Activated naive CD4-positive, alpha-beta T cell (primary cell): ENCODE measurements around the gene MTHFR.

Experiments
- DNase-seq, 4 experiments: peaks; one replicate each; lab custom pipeline; 2025; lab: John Stamatoyannopoulos, UW

MTHFR gene

DNA sequence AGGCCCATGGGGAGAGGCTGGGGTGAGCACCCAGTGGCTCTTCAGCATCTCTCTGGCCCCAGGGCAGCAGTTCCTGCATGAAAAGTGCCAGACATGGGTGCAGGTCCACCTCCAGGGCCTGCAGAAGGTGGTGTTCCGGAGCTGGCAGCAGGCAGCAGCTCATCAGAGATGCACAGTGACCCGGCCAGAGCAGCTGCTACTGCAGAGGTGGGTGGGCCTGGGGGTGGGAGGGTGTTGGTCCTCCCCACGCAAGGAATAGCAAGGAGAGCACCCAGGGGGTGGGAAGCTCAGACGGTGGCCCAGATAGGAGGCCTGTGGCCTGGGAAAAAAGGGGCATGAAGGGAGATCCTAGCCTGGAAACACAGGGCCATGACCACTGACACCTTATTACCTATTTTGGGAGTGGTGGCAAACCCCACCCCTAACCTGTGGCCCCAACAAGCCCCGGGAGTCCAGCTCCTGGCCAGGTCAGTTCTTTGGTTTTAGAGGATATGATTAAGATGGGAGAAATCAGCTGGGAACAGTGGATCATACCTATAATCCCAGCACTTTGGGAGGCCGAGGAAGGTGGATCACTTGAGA lies 23.5 kb downstream of the MTHFR start:
- DNase-seq, result no peak

DNA sequence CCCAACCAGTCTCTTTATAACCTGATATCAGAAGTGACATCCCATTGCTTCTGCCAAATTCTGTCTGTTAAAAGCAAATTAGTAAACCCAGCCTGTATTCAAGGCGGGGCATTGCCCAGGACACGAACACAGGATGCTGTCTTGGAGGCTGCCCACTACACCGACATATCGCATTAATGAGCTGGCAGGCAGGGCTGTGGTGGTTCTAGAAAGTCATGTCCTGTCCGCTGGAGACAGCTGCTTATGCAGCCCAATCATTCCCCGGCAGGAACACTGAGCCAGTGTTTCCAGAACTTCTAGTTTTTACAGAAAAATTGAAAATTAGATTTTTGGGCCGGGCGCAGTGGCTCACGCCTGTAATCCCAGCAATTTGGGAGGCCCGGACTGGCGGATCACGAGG lies 24.5 kb downstream of the MTHFR start:
- no peak for DNase-seq

DNA sequence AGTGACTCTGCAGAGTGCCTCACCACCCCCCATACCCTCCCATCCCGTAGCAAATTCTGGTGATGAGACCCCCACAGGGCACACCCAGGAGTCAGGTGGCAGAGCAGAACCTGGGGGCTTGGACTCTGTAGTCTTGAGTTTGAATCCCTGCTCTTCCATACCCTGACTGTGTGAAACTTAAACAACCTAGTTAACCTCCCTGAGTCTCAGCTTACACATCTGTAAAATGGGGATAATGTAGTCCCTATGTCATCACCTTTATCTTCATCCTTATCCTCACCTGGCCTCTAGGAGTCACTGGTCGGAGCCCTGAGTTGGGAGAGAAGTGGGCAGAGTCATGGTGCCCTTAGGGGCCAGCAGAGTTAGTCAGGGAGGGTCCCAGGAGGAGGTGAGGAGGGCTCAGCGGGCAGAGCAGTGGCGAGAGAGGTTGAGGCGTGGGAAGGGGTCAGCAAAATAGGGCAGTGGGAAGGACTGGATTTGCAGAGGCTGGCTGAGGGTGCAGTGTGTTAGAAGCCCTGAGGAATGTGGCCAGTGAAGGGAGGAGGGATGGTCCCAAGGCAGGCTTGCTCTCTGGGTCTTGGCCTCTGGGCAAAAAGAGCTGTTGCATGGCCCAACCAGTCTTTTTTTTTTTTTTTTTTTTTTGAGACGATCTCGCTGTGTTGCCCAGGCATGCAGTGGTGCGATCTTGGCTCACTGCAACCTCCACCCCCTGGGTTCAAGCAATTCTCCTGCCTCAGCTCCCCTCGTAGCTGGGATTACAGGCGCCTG lies 25.2 kb downstream of the MTHFR start:
- no peak for DNase-seq

DNA sequence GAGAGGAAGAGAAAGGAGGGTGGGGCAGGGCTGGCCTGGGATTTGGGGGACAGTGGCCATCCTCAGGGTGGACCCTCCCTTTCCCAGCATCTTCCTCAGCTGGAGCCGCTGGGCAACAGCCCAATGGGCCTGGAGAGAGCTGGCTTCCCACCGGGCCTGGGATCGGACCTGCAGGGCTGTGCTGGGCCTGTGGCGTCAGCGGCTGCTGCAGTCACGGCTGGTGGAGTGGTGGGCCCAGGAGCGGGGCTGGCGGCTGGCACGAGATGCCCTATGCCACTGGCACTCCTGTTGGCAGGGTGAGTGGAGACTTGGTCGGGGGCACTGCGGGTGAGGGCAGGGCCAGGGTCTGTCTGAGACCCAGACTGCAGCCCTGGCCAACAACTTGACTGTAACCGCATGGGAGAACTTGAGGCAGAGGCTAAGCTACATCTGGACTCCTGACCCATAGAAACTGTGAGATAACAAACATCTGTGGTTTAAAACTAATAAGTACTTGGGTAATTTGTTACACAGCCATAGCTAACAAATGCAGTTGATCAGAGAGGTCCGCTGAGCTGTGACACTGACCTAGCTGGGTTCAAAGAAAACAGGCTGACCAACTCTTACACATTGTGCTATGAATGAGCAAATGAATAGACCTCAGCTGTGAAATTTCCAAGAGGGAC lies 25.9 kb downstream of the MTHFR start:
- DNase-seq, result no peak

DNA sequence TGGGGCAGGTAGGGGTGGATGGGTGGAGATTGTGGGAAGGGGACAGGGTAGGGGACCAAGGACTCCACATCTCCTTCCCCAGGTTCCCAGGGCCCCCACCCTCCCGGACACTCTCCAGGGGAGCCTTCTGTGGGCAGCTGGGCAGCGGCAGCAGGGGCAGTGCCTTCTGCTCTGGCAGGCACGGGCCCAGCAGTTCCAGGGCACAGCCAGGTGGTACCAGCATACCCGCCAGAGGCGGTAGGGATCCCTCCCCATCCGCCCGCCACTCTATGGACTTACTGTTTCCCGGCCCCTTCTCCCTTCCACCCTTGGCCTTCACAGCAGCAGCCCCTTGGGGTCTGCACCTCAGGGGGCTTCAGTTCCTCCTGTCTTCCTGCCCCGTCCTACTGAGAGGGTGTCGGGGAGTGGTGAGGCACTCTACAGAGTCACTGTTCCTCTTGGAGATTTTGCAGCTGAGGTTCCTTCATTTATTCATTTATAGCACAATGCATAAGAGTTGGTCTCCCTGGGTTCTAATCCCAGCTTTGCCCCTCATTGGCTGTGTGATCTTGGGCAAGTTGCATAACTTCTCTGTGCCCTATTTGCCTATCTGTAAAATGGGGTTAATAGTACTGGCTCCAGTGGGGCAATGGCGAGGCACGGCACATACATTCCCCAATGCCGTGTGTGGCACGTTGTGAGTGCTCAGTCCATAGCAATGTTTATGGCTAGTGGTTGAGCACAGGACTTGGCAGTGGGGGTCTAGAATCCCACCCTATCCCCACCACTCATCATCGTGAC lies 26.7 kb downstream of the MTHFR start:
- DNase-seq, result no peak

DNA sequence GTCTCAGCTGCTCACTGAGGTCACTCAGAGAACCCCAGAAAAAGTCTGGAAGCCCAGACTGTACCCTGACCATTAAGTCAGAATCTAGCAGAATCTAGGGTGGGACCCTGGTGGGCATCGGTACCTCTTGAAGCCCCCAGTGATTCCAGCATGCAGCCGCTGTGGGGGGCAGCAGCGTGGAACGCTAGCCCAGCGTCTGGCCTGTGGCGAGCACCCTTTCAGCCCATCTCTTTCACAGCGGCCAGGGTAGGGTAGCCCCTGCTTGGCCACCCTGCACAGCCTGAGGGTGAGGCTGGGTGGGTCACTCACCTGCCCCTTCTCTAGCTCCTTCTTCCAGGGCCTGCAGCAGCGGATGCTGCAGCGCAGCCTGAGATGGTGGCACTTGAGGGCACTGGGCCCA lies 27.4 kb downstream of the MTHFR start:
- no peak for DNase-seq

DNA sequence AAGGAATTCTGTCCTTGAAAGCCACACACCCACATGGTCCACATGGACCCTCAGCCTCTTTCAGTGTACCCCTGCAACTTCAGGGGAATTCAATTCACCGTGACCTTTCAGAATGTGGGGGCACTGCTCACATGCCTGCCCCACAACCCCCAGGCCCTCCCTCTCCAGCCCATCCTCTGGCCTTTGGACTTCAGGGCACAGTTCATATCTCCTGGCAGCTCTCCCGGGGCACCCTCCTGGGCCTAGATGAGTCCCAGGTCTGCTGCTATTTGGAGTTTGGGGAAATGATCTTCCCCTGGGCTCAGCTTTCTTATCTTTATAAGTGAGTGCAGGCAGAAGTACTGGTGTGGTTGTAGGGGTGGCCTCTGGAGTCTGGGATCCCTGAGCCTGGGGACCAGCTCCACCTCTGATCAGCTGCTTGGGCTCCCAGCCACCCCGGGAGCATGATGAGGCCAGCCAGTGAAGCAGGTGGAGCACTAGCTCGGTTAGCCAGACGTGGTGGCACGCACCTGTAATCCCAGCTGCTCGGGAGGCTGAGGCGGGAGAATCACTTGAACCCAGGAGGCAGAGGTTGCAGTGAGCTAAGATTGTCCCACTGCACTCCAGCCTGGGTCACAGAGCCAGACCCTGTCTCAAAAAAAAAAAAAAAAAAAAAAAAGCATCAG lies 28.0 kb downstream of the MTHFR start:
- DNase-seq, result no peak

DNA sequence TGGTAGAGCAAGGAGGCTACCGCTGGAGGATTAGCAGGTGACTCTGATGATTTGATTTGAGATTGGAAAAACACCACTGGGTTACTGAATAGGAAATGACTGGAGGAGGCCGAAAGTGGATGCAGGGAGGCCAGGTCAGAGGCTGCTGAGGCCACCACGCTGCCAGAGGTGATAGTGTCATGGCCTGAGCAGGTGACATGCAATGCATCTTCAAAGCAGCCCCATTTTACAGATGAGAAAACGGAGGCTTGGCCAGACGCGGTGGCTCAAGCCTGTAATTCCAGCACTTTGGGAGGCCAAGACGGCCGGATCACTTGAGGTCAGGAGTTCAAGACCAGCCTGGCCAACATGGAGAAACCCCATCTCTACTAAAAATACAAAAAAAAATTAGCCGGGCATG lies 31.0 kb downstream of the MTHFR start:
- no peak for DNase-seq

DNA sequence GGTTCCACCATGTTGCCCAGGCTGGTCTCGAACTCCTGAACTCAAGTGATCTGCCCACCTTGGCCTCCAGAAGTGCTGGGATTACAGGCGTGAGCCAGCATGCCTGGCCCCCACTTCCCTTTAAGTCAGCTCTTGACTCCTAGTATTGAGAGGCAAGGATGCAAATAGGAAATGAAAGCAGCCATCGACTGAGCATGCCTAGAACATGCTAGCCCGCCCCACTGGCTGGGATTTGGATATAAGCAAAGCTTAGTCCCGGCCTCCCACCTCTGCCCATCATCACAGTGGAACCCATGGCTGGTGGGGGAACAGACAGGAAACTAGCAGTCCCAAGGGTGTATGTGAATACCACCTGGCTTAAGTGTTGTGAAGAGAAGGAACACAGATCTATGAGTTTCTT lies 33.3 kb downstream of the MTHFR start:
- no peak for DNase-seq

DNA sequence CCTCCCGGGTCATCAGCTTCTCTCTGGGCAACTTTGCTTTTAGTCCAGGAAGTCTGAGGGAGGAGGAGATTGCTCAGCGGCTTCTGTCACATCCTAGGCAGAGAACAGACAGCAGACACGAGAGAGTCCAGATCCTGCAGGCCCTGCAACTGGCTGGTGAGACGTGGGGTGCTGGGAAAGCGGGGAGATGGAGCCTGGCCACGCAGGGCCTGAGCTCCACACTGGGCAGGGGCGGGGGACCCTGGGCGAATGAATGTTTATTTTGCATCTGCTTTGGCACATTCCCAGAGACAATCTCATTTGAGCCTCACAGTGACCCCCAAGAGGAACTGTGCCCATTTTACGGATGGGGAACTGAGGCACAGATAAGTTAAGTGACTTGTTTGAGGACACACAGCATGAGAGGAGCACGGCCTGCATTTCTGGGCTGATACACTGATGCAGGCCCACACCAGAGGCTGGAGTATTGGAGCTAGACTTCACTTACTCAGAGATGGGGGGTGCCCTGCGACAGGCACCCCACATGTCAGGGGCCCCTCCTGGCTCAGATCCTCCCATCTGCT lies 34.2 kb downstream of the MTHFR start:
- no peak for DNase-seq

DNA sequence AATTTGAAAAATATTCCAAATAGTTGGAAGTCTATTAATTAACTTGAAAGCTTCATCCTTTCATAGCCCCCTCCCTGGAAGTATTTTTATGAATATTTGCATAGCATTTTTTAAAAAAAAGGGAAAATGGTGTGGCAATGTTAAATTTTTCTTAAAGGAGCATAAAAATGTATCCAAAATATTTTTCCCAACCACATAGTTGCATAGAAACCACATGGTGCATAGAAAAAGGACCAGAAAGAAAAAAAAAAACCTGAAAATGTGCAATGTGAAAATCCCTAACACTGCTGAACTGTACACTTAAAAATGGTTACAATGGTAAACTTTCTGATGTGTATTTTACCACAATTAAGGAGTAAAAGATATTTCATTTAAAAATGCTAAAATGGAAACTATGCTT lies 35.8 kb downstream of the MTHFR start:
- DNase-seq, result no peak

DNA sequence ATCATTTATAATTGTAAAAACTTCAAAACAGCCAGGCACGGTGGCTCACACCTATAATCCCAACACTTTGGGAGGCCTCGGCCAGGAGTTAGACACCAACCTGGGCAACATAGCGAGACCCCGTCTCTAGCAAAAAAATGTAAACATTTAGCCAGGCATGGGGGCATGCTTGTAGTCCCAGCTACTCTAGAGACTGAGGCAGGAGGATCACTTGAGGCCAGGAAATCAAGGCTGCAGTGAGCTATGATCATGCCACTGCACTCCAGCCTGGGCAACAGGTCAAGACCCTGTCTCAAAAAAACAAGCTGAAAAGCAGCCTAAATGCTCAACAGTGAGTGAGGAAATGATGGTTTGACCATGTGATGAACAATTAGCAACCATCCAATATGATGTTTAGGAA lies 36.5 kb downstream of the MTHFR start:
- no peak for DNase-seq

DNA sequence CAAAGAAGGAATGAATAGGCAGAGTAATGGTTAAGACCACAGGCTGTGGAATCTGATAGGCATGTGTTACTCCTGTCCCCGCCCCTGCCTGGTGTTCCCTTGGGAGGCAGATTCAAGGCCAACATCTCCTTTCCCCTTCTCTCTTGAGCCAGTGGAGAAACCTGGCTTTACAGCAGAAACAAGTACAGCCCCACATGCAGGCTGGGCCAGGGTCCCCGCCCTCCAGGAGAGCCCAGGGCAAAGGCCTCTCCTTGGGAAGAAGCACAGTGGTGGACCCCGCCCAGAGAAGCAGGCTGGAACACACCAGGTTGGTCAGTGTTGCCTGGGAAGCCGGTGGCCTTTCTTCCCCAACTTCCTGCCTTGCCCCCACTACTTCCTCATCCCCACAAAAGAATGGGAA lies 36.9 kb downstream of the MTHFR start:
- DNase-seq, result no peak

DNA sequence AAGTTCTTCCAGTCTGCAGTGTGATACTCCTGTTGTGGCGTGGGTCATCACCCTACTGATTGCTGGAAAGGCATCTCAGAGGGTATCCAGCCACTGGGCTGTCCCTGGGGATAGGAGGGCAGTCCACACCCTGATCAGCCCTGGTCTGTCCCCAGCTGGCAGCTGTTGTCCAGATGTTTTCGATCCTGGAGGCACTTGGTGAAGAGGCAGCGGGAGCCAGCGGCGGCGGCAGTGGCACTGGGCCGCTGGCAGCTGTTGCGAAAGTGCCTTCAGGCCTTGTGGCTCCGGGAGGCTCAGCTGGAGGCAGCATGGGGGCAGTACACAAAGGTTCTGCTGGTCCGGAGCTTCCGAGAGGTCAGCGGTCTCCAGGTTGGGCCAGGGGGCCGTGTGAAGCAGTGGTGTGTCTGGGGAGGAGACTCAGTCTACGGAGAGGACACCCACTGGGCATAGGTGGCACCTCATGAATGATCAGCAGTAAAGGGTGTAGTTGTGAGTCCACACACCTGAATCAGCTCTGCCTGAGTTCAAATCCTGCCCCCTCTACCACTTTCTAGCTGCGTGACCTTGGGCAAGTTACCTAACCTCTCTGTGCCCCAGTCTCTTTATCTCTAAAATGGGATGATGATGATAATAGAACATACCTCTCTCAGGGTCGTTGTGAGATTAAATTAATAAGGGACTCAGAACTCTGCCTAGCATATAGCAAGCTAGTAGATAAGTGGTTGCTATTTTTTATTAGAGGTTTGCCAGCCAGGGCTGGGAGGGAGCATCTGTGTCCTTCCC lies 37.7 kb downstream of the MTHFR start:
- DNase-seq, result no peak

DNA sequence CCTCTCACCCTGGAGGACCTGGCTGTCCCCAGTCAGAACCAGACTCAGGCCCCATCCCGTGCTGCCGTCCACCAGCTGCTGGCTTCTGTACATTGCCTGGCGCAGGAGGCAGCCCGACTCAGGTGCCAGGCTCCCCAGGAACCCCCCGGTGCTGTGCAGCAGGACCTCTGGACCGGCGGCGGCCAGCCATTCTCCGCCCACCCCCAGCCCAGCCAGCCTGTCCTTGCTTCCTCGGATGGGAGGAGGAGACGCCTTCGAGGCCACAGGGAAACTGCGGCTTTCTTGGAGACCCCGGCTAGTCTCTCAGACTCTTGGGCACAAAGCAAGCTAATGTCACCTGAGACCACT lies 39.4 kb downstream of the MTHFR start:
- DNase-seq, result no peak

DNA sequence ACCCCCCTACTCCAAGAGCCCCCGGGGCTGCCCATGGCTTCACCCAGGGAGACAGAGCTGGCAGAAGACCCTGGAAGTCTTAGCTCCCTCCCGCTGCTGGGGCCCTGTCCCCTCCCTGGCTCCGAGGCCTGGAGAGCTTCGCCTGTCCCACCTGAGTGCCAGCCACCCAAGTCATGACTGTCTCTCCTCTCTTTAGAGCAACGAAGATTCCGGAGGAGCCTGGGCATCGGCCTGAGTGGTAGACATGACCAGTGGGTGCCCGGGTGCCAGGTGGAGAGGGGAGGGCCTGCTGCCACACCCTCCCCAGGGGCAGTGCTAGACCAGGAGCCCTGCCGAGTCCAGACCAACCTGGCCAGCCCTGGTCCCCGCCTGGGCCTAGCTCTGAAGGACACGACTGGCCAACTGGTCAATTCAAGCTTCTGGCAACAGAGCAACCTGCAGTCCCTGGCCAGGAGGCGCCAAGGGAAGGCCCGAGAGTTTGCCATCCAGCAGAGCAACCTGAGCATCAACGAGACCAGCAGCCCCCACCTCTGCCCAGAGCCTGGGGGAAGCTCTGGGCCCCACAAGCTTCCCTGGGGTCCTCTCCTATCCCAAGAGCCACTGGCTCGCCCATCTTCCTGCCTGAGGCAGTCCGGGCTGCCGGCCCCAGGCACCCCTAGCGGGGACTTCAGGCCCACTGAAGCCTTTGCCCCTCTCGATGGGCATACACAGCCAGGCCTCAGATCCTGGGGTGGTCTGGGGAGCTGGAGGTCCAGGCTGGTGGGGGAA lies 39.9 kb downstream of the MTHFR start:
- no peak for DNase-seq

DNA sequence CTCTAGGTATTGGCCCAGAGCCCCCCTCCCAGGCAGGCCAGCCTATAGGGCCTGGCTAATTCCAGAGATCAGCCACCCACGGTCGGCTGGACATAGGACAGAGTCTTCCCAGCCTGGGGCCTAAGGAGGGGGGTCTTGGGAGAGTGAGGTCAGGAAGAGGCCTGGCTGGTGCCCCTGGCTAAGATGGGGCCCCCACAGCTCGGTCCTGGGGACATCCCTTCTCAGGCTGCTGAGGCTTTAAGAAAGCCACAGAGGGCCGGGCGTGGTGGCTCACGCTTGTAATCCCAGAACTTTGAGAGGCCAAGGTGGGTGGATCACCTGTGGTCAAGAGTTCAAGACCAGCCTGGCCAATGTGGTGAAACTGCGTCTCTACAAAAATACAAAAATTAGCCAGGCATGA lies 41.2 kb downstream of the MTHFR start:
- no peak for DNase-seq

DNA sequence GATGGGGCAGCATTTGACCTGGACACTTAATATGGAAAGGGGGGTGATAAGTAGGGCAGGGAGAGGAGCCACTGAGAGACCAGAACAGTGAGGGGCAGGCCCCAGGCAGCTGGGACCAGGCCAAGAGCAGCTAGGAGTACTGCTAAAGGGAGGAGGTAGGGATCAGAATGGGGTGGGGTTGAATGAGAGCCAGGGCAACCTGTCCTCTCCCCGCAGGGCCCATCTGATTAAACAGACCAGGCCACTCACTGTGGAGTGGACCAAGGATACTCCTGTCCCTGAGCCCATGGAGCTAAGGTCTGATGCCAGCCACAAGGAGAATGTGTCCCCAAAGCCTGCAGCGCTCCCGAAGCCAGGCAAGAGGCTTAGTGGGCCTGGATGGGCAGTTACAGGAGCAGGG lies 41.6 kb downstream of the MTHFR start:
- DNase-seq, result no peak

DNA sequence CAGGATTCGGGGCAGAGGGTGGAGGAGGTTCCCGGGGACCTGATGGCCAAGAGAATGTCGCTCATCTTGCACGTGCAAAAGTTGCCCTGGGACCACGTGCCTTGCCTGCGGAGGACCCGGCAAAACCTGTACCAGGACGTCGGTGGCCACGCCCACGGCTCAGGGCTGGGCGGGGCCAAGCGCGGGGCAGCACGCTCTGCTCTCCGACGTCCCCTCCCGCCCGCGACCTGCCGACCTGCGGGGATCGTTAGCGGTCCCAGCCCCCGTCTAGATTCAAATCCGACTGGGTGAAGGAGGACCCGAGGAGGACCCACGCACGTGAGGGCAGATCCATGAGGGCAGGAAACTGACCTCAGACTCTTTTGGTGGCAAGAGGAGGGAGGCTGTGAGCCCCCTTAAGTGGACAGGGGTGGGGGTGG lies 43.8 kb downstream of the MTHFR start, which contains the start of gene C1orf167:
TSS of gene C1orf167 (plus strand) at position 206 of the 419 bp plus-strand sequence. CDS start 2,208 bp downstream, outside the sequence.
- peak in 1 of 4 experiments; percentile 27 for DNase-seq

DNA sequence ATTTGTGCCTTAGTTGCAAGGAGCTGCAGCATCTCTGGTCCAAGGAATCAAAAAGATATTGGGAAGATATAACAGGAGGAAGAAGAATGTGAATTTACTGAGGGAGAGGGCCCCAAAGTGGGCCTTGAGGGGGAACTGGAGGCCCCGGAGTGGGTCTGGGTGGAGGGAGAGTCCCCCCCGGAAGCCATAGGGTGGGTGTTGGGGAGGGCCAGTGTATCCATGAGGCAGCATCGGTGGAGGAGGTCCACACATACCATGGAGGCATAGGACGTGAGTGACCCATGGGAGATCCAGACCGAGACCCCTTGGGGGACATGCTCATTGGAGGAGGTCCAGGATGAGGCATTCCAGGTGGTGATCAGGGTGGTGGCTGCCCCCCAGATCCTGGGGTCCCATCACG lies 44.5 kb downstream of the MTHFR start:
- DNase-seq, result no peak
